KMS-11 (cell line): ENCODE data around the gene IGSF8.
A peak's percentile ranks its signal among the peaks of the same experiment; 100 is the strongest.

Experiments used
- H2AFZ ChIP-seq: fragments of 200-600 bp; sonication (generic); 2 replicates; pipeline ENCODE4 v1.6.1; 2016; ENCODE audit warnings: antibody characterized with exemption, mixed run types, low read depth
- H3K27ac ChIP-seq: fragments of 200-600 bp; sonication (generic); 2 replicates; pipeline ENCODE4 v1.6.1; 2016; ENCODE audit warnings: mild to moderate bottlenecking, mixed run types
- H3K27me3 ChIP-seq: fragments of 200-600 bp; sonication (generic); 2 replicates; pipeline ENCODE4 v1.6.1; 2017; ENCODE audit warnings: mild to moderate bottlenecking, low read depth, mixed run types, moderate library complexity; ENCODE audit not compliant: insufficient read depth
- H3K36me3 ChIP-seq: fragments of 200-600 bp; sonication (generic); 2 replicates; pipeline ENCODE4 v1.6.1; 2017; ENCODE audit warnings: mild to moderate bottlenecking, mixed run types; ENCODE audit not compliant: insufficient read depth
- H3K4me1 ChIP-seq: fragments of 200-600 bp; sonication (generic); 2 replicates; pipeline ENCODE4 v1.6.1; 2016; ENCODE audit warnings: mild to moderate bottlenecking, low read depth, mixed run types; ENCODE audit not compliant: poor library complexity, severe bottlenecking
- H3K4me2 ChIP-seq: fragments of 200-600 bp; sonication (generic); 2 replicates; pipeline ENCODE4 v1.7.0; 2016; ENCODE audit warnings: mild to moderate bottlenecking, mixed run types
- H3K4me3 ChIP-seq: fragments of 200-600 bp; sonication (generic); IDR thresholded peaks from 2 replicates; pipeline ENCODE4 v1.6.1; 2017; ENCODE audit warnings: low read depth, low read length, mixed read lengths; ENCODE audit not compliant: insufficient read depth
- H3K79me2 ChIP-seq: fragments of 200-600 bp; sonication (generic); 2 replicates; pipeline ENCODE4 v1.6.1; 2016; ENCODE audit warnings: low read depth, mixed run types; ENCODE audit not compliant: insufficient read depth
- H3K9ac ChIP-seq: fragments of 200-600 bp; sonication (generic); 2 replicates; pipeline ENCODE4 v1.6.1; 2016; ENCODE audit warnings: mild to moderate bottlenecking, mixed run types
- H4K20me1 ChIP-seq: fragments of 200-600 bp; sonication (generic); 2 replicates; pipeline ENCODE4 v1.6.1; 2016; ENCODE audit warnings: mild to moderate bottlenecking, mixed run types; ENCODE audit not compliant: insufficient read depth
- CTCF ChIP-seq: fragments of 200-600 bp; sonication (generic); conservative IDR thresholded peaks from 2 replicates; pipeline ENCODE4 v1.6.1; 2017; ENCODE audit warnings: low read depth, mild to moderate bottlenecking, antibody characterized with exemption, low read length, moderate library complexity, mixed read lengths

IGSF8 gene

GRCh38 chr1:160097911-160098851 lies at the start of gene IGSF8:
Gene IGSF8, minus strand, starts transcription at chr1:160098619. Its CDS starts 147 bp downstream, at chr1:160098472.
- Histone ChIP-seq H3K79me2 (peaks cover 17% of the 10 kb centered on the region; the same call in 1 of the 2 replicates), H3K27me3 (no peaks in the 10 kb centered on the region), H3K27ac (peak within 1 kb of the TSS; percentile 49), H3K4me2 (peak within 1 kb of the TSS; percentile 81), H3K36me3 (no peaks in the 10 kb centered on the region), H3K9ac (peak within 1 kb of the TSS; percentile 63), H2AFZ (peak within 1 kb of the TSS; percentile 88), H3K4me3 (peak within 1 kb of the TSS; percentile 97), H4K20me1 (no peaks in the 10 kb centered on the region), H3K4me1 (peaks cover 42% of the 10 kb centered on the region)
- 0 out of 2 replicates have a peak, but pooled peaks have one; percentile 12 for TF ChIP-seq CTCF

GRCh38 chr1:160148121-160148520 lies 49.7 kb upstream of the IGSF8 start:
- no peaks in the 10 kb centered on the region for H3K27me3 ChIP-seq
- no peaks in the 10 kb centered on the region for H4K20me1 ChIP-seq
- H3K4me2 ChIP-seq = no peak overlapping the region
- no peak overlapping the region for H3K9ac ChIP-seq
- H3K4me1 ChIP-seq = no peaks in the 10 kb centered on the region
- H3K4me3 ChIP-seq = no peak overlapping the region
- H2AFZ ChIP-seq = no peak overlapping the region
- H3K36me3 ChIP-seq = no peaks in the 10 kb centered on the region
- no peak for TF ChIP-seq CTCF
- H3K79me2 ChIP-seq = no peaks in the 10 kb centered on the region
- no peak overlapping the region for H3K27ac ChIP-seq

- no peaks in the 10 kb centered on the region for H4K20me1 ChIP-seq
- no peaks in the 10 kb centered on the region for H3K79me2 ChIP-seq
- H3K4me1 ChIP-seq = no peaks in the 10 kb centered on the region
- H2AFZ ChIP-seq = no peak overlapping the region
- no peak for TF ChIP-seq CTCF
- H3K36me3 ChIP-seq = no peaks in the 10 kb centered on the region
- no peaks in the 10 kb centered on the region for H3K27me3 ChIP-seq
- no peak overlapping the region for H3K4me2 ChIP-seq
- no peak overlapping the region for H3K27ac ChIP-seq
- H3K4me3 ChIP-seq = no peak overlapping the region
- H3K9ac ChIP-seq = no peak overlapping the region
These were observed 47.7 kb upstream of the IGSF8 start for GRCh38 chr1:160146107-160146506.

- H3K4me2 ChIP-seq = no peak overlapping the region
- TF ChIP-seq CTCF = no peak
These were observed 46.5 kb upstream of the IGSF8 start for GRCh38 chr1:160144921-160145320.

More at GRCh38 chr1:160144921-160145320, 46.5 kb upstream of the IGSF8 start:
- Histone ChIP-seq H2AFZ (no peak overlapping the region), H3K36me3 (no peaks in the 10 kb centered on the region), H3K79me2 (no peaks in the 10 kb centered on the region), H3K27me3 (no peaks in the 10 kb centered on the region), H3K27ac (no peak overlapping the region), H3K4me1 (no peaks in the 10 kb centered on the region), H3K4me3 (no peak overlapping the region), H4K20me1 (no peaks in the 10 kb centered on the region), H3K9ac (no peak overlapping the region)
